HG03039 (cell line): ENCODE measurements around the gene CLDN3.
"Not testable (repeated sequence)": the region's sequence is repeated elsewhere in the genome, so short reads cannot be mapped to it uniquely, and the experiment has no call there.

Experiments used
- ATAC-seq: cut with Tn5 transposase; IDR thresholded peaks from one replicate; pipeline ENCODE4 v1.9.1; 2021; ENCODE audit warnings: mild to moderate bottlenecking, moderate library complexity; ENCODE audit not compliant: unreplicated experiment

The CLDN3 gene, protein sequence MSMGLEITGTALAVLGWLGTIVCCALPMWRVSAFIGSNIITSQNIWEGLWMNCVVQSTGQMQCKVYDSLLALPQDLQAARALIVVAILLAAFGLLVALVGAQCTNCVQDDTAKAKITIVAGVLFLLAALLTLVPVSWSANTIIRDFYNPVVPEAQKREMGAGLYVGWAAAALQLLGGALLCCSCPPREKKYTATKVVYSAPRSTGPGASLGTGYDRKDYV

GRCh38 chr7:73770002-73770859 lies at the start of gene CLDN3:
Gene CLDN3 (minus strand): TSS chr7:73770270. CDS start chr7:73770049, 221 bp downstream.
- ATAC-seq: no peak

DNA sequence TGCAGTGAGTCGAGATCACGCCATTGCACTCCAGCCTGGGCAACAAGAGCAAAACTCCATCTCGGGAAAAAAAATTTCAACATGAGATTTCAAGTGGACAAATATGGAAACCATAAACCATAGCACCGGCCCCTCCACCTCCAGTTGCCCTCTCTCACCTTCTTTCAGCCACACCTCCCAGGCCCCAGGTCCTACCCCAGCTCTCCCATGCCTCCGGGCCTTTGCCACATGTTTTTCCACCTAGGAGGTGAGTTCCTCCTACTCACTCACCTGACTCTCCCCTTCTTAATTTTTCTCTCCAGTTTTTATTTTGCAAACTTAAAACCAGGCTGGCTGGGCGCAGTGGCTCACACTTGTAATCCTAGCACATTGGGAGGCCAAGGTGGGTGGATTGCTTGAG lies 47.1 kb upstream of the CLDN3 start:
- no peak for ATAC-seq

DNA sequence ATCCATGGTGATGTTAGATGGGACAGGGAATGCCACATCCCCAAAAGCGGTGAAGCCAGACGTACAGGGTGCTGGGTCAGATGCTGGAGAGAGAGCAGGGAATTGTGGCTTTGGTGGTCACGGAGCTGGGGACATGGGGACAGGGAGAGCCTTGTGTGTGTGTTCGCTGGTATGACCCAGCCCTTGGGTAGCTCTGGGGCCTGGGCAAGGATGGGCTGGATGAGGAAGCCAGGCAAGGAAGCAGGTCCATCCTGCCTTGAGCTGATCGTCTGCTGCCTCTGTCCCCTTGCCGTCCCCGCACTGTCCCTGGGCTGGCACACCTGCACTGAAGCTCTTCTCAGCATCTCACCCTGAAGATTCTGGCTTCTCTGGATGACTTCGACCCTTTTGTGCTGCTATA lies 45.4 kb upstream of the CLDN3 start:
- ATAC-seq: no peak

DNA sequence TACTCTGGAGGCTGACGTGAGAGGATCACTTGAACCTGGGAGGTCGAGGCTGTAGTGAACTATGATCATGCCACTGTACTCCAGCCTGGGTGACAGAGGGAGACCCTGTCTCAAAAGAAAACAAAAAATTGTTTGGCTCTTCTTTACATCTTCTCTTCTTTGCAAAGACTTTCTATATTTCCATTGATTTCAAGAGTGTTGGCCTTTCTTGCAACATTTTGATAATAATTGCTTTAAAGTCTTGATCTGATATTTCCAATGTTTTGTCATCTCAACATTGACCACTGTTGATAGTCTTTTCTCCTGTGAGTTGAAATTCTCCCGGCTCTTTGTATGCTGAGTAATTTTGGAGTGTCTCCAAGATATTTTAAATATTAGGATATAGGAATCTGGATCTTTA lies 42.9 kb upstream of the CLDN3 start:
- ATAC-seq: no peak

DNA sequence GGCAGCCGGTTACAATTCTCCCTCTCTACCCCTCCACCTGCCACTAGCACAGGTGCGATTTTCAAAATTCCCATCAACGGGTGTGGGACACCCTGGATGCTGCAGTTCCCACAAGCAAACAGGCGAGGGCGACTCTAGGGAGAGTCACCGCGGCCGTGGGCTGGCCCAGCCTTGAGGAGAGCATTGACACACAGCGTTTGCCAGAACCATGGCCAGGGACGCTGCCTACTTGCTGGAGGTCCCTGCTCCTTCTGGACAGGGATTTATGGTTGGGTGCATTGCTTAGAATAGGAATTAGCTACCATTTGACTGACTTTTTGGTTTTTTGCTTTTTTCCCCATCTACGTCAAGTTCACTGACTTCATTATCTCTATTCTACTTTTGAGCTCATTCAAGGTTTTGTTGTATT lies 41.7 kb upstream of the CLDN3 start:
- no peak for ATAC-seq

GRCh38 chr7:73810998-73811360 lies 40.9 kb upstream of the CLDN3 start:
- no peak for ATAC-seq

DNA sequence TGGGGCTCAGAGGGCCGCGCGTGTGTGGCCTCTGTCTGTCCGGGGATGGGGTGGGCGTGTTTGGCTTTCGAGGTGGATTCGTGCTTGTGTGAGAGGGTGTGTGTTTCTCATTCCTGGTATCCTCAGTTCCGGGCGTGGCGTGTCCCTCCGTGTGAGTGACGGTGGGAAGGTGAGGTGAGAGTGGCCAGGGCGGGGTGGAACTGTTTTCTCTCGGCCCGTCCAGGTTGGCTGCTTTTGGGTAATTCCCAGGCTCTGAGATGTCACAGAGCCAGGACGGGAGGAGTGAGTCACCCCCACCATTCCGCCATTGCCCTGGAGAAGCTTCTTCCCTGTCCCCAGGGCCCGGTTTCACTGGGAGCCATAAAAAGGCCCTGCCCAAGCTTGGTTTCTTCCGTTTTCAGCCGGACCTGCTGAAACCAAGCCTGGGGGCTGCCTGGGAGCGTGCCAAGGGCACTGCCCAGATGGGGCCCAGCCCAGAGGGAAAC lies 39.4 kb upstream of the CLDN3 start:
- ATAC-seq: no peak

DNA sequence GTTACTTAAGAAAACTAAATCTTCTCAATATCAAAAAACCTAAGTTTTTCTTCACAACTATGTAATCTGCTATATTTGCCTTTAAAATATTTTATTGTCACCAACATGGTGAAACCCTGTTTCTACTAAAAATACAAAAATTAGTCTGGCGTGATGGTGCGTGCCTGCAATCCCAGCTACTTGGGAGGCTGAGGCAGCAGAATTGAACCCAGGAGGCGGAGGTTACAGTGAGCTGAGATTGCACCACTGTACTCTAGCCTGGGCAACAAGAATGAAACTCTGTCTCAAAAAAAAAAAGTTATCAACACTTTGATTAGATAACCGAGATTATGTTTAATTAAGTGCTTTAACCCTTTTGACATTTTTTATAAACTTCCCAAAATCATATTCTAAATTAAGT lies 32.4 kb upstream of the CLDN3 start:
- no peak for ATAC-seq

- ATAC-seq: no peak
These were observed 31.5 kb upstream of the CLDN3 start for GRCh38 chr7:73801577-73801976.

DNA sequence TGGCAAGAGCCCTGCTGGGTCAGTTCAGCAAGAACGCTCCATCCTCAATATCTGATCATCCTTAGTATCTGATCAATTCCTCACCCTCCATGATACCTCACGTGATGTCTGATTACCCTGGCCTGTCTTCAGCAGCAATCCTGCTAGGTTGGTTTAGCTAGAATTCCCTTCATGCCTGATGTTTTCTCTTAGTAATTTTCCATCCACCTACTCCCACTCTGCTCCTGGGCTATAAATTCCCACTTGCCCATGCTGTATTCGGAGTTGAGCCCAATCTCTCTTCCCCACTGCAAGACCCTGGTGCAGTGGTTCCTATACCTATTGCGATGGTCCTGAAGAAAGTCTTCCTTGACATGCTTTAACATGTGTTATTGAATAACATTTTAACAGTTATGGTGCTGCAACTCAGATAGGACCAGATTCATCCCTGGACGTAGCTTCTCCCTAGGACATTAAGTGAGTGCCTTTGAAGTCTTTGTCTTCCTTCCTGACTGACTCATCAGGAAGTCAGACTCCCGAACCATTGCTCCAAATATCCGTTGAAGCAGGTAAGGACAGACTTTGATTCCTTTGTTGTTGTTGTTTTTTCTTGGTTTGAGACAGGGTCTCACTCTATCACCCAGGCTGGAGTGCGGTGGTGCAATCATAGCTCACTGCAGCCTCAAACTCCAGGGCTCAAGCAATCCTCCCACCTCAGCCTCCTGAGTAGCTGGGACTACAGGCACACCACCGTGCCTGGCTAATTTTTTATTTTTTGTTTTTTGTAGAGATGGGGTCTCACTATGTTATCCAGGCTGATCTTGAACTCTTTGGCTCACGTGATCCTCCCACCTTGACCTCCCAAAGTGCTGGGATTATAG lies 29.4 kb upstream of the CLDN3 start:
- ATAC-seq: no peak

GRCh38 chr7:73797176-73797575 lies 27.1 kb upstream of the CLDN3 start:
- not testable (repeated sequence) for ATAC-seq

GRCh38 chr7:73796656-73797055 lies 26.6 kb upstream of the CLDN3 start:
- ATAC-seq: not testable (repeated sequence)

GRCh38 chr7:73795188-73795587 lies 25.1 kb upstream of the CLDN3 start:
- not testable (repeated sequence) for ATAC-seq

GRCh38 chr7:73791170-73791690 lies 21.2 kb upstream of the CLDN3 start:
- ATAC-seq: not testable (repeated sequence)

DNA sequence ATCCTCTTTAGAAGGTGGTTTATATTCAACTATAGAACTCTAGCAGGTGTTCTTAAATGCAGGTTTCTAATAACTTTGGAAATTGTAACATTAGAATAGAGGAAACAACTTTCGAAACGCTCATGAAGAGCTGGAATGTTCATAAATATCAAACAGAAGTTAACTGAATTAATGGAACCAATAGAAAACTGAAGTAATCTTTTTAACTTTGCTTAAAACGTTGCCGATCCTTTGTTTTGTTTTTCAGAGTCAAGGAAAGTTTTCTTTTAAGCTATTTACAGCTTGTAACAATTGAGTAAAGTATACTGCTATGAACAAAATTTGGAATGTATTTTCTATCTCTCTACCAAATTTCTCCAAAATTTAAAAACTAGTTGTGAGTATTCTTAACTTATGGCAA lies 19.0 kb upstream of the CLDN3 start:
- ATAC-seq: no peak

DNA sequence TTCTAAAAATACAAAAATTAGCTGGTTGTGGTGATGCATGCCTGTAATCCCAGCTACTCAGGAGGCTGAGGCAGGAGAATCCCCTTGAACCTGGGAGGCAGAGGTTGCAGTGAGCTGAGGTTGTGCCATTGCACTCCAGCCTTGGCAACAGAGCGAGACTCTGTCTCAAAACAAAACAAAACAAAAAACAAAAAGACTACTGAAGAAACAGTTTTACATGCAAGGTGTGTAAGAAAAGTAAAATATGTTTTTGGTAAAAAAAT lies 17.6 kb upstream of the CLDN3 start:
- not testable (repeated sequence) for ATAC-seq

GRCh38 chr7:73786588-73786987 lies 16.5 kb upstream of the CLDN3 start:
- ATAC-seq: no peak

GRCh38 chr7:73779517-73779916 lies 9.4 kb upstream of the CLDN3 start:
- no peak for ATAC-seq

- no peak for ATAC-seq
These were observed 8.8 kb upstream of the CLDN3 start for GRCh38 chr7:73778801-73779389.

DNA sequence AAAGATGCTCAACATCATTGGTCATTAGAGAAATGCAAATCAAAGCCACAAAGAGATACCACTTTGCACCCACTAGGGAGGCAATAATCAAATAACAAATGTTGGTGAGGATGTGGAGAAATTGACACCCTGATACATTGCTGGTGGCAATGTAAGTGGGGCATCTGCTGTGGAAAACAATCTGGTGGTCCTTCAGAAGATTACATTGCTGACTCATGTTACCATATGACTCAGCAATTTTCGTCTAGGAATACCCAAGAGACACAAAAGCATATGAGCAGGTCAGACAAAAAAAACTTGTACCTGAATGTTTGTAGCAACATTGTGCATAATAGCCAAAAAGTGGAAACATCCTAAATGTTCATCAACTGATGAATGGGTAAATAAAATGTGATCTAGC lies 4.9 kb upstream of the CLDN3 start:
- ATAC-seq: no peak
